Endothelial cell of umbilical vein (primary cell): ENCODE measurements around the gene MAPT. TPM values are rescaled to one million over a fixed set of nuclear protein-coding genes. Genes with fewer than 3 reads are reported as not detected.

Experiments
- BruUV-seq: library from RNA; stranded (reverse); fragments of 400-500 nt; replicated peaks from 2 replicates; lab custom pipeline; 2021; lab: Mats Ljungman, UMichigan
- CTCF ChIA-PET: fragments of 300-600, 350-600 bp; sonication (Branson Sonifier 250); formaldehyde crosslinking; loops from one replicate; lab custom pipeline; 2021; ENCODE audit warnings: antibody characterized with exemption, inconsistent platforms; lab: Charles Lee
- POLR2A ChIA-PET: fragments of 300-600, 350-600 bp; sonication (Branson Sonifier 250); formaldehyde crosslinking; loops from one replicate; lab custom pipeline; 2021; ENCODE audit warnings: antibody characterized with exemption, inconsistent platforms; lab: Charles Lee
- DNase-seq: peaks from one replicate; pipeline ENCODE4 v3.0.0-alpha.2; 2011; ENCODE audit warnings: low read depth, low spot score
- FAIRE-seq: peaks from 2 replicates; lab custom pipeline; 2011; peaks lifted over from hg19 to GRCh38; lab: Jason Lieb, UNC
- H2AFZ ChIP-seq: 2 replicates; pipeline ENCODE4 v1.6.0; 2012; ENCODE audit warnings: low read depth, low read length, control low read depth, inconsistent platforms
- H3K27ac ChIP-seq: 2 replicates; pipeline ENCODE4 v1.5.1; 2011; ENCODE audit warnings: low read depth, mild to moderate bottlenecking, control low read depth, low read length, moderate library complexity; ENCODE audit not compliant: insufficient read depth
- H3K27me3 ChIP-seq, 2 experiments: 2 replicates each; pipeline versions ENCODE4 v1.6.0 to v1.6.1; 2011; ENCODE audit warnings: low read length in 2 of 2, mixed read lengths in 1 of 2; ENCODE audit not compliant: control insufficient read depth in 2 of 2, insufficient read depth in 2 of 2
- H3K36me3 ChIP-seq, 2 experiments: 2 replicates in 1 of 2; 3 replicates in 1 of 2; pipeline ENCODE4 v1.5.1; 2011; ENCODE audit warnings: low read length in 2 of 2, mild to moderate bottlenecking in 1 of 2, moderate library complexity in 1 of 2; ENCODE audit not compliant: control insufficient read depth in 2 of 2, insufficient read depth in 2 of 2; ENCODE audit errors: extremely low read depth in 1 of 2
- H3K4me1 ChIP-seq: 3 replicates; pipeline ENCODE4 v1.5.1; 2011; ENCODE audit warnings: mild to moderate bottlenecking, low read length; ENCODE audit not compliant: control insufficient read depth, insufficient read depth; ENCODE audit errors: extremely low read depth
- H3K4me2 ChIP-seq: 2 replicates; pipeline ENCODE4 v1.6.1; 2011; ENCODE audit warnings: low read length, control low read depth, mixed read lengths; ENCODE audit not compliant: insufficient read depth
- H3K4me3 ChIP-seq, 3 experiments: fragments of 200-600 bp in 1 of 3; sonication (generic), shearing (Covaris generic) in 1 of 3; replicated peaks in 1 of 3; 2 replicates each; pipeline ENCODE4 v1.5.1; 2011 to 2016; ENCODE audit warnings: control low read depth in 3 of 3, low read length in 3 of 3, mild to moderate bottlenecking in 2 of 3, inconsistent platforms in 1 of 3, low read depth in 1 of 3, moderate library complexity in 1 of 3; ENCODE audit not compliant: insufficient read depth in 1 of 3
- H3K79me2 ChIP-seq: 2 replicates; pipeline ENCODE4 v1.6.0; 2012; ENCODE audit warnings: low read length, inconsistent platforms; ENCODE audit not compliant: control insufficient read depth, insufficient read depth
- H3K9ac ChIP-seq: replicated peaks from 2 replicates; pipeline ENCODE3; 2011; ENCODE audit warnings: low read length, control low read depth; ENCODE audit not compliant: insufficient read depth; ENCODE audit errors: extremely low read depth
- H3K9me1 ChIP-seq: replicated peaks from 3 replicates; pipeline ENCODE4 v1.6.0; 2011; ENCODE audit warnings: mild to moderate bottlenecking, low read length; ENCODE audit not compliant: control insufficient read depth, insufficient read depth; ENCODE audit errors: extremely low read depth
- H3K9me3 ChIP-seq: replicated peaks from 2 replicates; pipeline ENCODE4 v1.5.1; 2012; ENCODE audit warnings: low read length, inconsistent platforms; ENCODE audit not compliant: control insufficient read depth, insufficient read depth
- H4K20me1 ChIP-seq: replicated peaks from 2 replicates; pipeline ENCODE3; 2011; ENCODE audit warnings: mild to moderate bottlenecking, low read length; ENCODE audit not compliant: control insufficient read depth, insufficient read depth; ENCODE audit errors: extremely low read depth
- EZH2 ChIP-seq: IDR thresholded peaks from 2 replicates; pipeline ENCODE4 v1.6.1; 2012; ENCODE audit warnings: borderline replicate concordance, low read depth, mild to moderate bottlenecking, moderate library complexity, low read length, inconsistent platforms; ENCODE audit not compliant: severe bottlenecking
- FOS ChIP-seq: IDR thresholded peaks from 2 replicates; pipeline ENCODE4 v1.6.1; 2011; ENCODE audit warnings: mild to moderate bottlenecking, low read length, moderate library complexity, borderline replicate concordance; ENCODE audit not compliant: insufficient read depth
- GATA2 ChIP-seq: IDR thresholded peaks from 2 replicates; pipeline ENCODE4 v1.7.0; 2011; ENCODE audit warnings: low read depth, mild to moderate bottlenecking, moderate library complexity, mixed read lengths, low read length; ENCODE audit not compliant: insufficient read length, insufficient read depth
- MYC ChIP-seq: IDR thresholded peaks from one replicate; pipeline ENCODE4 v1.6.1; 2011; ENCODE audit warnings: mild to moderate bottlenecking, low read depth, low read length
- POLR2AphosphoS5 ChIP-seq: IDR thresholded peaks from 2 replicates; pipeline ENCODE4 v1.6.1; 2012; ENCODE audit warnings: low read depth, mild to moderate bottlenecking, control low read depth, low read length, moderate library complexity; ENCODE audit not compliant: insufficient read depth
- dilution Hi-C: fragments of 300-500 bp; cut with MboI; formaldehyde crosslinking; loops from one replicate; pipeline ENCODE4 v1.15.0; 2019; ENCODE audit warnings: low sequenced_read_pairs; ENCODE audit not compliant: extremely low pct_ligation_motif_present
- intact Hi-C: fragments of 100-400 bp; cut with micrococcal nuclease; formaldehyde crosslinking; loops from one replicate; pipeline ENCODE4 v1.10.0; 2022
- polyA plus RNA-seq, 4 experiments: library from polyadenylated mRNA; depleted of rRNA in 3 of 4; stranded (reverse) in 3 of 4; unstranded in 1 of 4; fragments of >200 nt; gene quantifications; 2 replicates each; pipeline versions ENCODE4 v1.2.1 to v1.2.3, GENCODE V29; 2011 to 2012; ENCODE audit warnings: missing spikeins in 1 of 4
- total RNA-seq: library from RNA; stranded (reverse); gene quantifications from 2 replicates; pipeline ENCODE4 v1.2.3, GENCODE V29; 2021
- TF ChIP-seq, protein P1 (sequence below), 2 donors: IDR thresholded peaks; 1 replicate in 1 of 2; 2 replicates in 1 of 2; pipeline ENCODE4 v1.5.1; 2011; ENCODE audit warnings: low read length in 2 of 2, mild to moderate bottlenecking in 2 of 2, moderate library complexity in 2 of 2, control low read depth in 1 of 2, inconsistent platforms in 1 of 2, low read depth in 1 of 2; ENCODE audit not compliant: insufficient read depth in 1 of 2; ENCODE audit errors: extremely low read depth in 1 of 2
- TF ChIP-seq, protein P2 (sequence below): IDR thresholded peaks from 2 replicates; pipeline ENCODE4 v1.6.1; 2011; ENCODE audit not compliant: insufficient read depth, insufficient read length

Gene MAPT
- total and polyA plus RNA-seq, 2 donors (not counting 3 experiments of a cell fraction or from before 2014, with no cell fraction given): 0.04 to 0.51 TPM

DNA sequence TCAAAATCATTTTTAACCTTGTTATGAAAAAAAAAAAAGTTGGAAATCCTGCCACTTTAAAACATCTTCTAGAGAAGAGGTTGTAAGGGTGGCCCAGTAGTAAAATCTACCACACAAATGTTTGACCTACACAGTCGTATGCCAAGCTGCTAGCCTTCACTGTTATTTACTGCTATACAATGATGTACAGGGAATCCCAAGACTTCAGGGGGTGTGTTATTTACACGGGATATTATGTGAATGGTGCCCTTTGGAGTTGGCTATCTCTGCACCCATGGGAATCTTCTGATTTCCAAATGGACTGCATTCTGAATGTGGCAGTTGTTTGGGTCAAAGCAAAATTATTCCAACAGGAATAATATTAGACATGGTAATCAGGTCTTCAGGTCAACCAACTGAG is 150.6 kb downstream of the MAPT start:
- Histone ChIP-seq H3K27me3 (no peaks in the 10 kb centered on the region), H3K4me3 (no peak overlapping the region), H3K4me1 (peaks cover 9% of the 10 kb centered on the region), H3K27ac (no peak overlapping the region), H3K36me3 (peaks cover 6 to 9% of the 10 kb centered on the region in 2 experiments), H4K20me1 (no peaks in the 10 kb centered on the region), H3K4me2 (no peak overlapping the region), H3K9me3 (no peaks in the 10 kb centered on the region), H3K9me1 (no peaks in the 10 kb centered on the region), H3K9ac (no peak overlapping the region), H2AFZ (no peak overlapping the region), H3K79me2 (peaks cover 2% of the 10 kb centered on the region)
- dilution Hi-C loops: no loop called here
- ChIA-PET POLR2A (interaction anchor here (0.7 to 1.1 kb wide), 2 partner anchors 142 to 168 kb away, joined by 3 read pairs; no protein-coding TSS in a partner anchor), CTCF (interaction anchor here (0.7 to 3.7 kb wide), 46 partner anchors 9 to 405 kb away, joined by 3 to 131 read pairs (median 5); partner anchors contain the start of gene KANSL1)
- BruUV-seq: no TSS peak
- intact Hi-C loops: loop anchor here (1.0 to 2.0 kb wide), 5 partner anchors 16 to 168 kb away; no protein-coding TSS in a partner anchor
- FAIRE-seq: no peak
- TF ChIP-seq MYC (no peak), GATA2 (no peak), POLR2AphosphoS5 (no peak), FOS (no peak), EZH2 (no peak)
- TF ChIP-seq, protein P1, sequence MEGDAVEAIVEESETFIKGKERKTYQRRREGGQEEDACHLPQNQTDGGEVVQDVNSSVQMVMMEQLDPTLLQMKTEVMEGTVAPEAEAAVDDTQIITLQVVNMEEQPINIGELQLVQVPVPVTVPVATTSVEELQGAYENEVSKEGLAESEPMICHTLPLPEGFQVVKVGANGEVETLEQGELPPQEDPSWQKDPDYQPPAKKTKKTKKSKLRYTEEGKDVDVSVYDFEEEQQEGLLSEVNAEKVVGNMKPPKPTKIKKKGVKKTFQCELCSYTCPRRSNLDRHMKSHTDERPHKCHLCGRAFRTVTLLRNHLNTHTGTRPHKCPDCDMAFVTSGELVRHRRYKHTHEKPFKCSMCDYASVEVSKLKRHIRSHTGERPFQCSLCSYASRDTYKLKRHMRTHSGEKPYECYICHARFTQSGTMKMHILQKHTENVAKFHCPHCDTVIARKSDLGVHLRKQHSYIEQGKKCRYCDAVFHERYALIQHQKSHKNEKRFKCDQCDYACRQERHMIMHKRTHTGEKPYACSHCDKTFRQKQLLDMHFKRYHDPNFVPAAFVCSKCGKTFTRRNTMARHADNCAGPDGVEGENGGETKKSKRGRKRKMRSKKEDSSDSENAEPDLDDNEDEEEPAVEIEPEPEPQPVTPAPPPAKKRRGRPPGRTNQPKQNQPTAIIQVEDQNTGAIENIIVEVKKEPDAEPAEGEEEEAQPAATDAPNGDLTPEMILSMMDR (IDR thresholded peaks at IDR 0.05; ENCODE audit: extremely low read depth in 1 of 2, insufficient read depth in 1 of 2, low read depth in 1 of 2, low read length in 2 of 2): no peak
- TF ChIP-seq, protein P2, sequence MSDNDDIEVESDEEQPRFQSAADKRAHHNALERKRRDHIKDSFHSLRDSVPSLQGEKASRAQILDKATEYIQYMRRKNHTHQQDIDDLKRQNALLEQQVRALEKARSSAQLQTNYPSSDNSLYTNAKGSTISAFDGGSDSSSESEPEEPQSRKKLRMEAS: no peak
- DNase-seq: no peak
